K562 (cell line): Measurements from ENCODE around the gene MPI. TPM values are rescaled to one million over a fixed set of nuclear protein-coding genes. Genes with fewer than 3 reads are reported as not detected.

Source experiments
- ATAC-seq: fragments of 200-7000 bp; cut with Tn5 transposase; 3 replicates; pipeline ENCODE4 v1.9.1; 2020; ENCODE audit warnings: moderate library complexity
- BruUV-seq: library from RNA; stranded (reverse); fragments of 400-500 nt; replicated peaks from 2 replicates; lab custom pipeline; 2021; lab: Mats Ljungman, UMichigan
- CTCF ChIA-PET: fragments of 300-600 bp; formaldehyde crosslinking; extraction: SDS; loops from one replicate; lab custom pipeline; 2021; ENCODE audit warnings: low intra/inter-chr PET ratio; lab: Yijun Ruan, JAX
- POLR2A ChIA-PET: fragments of 300-600, 350-650 bp; sonication (Branson Sonifier 250); formaldehyde crosslinking; extraction: SDS; loops from one replicate; lab custom pipeline; 2021; ENCODE audit warnings: antibody characterized with exemption, inconsistent platforms; lab: Yijun Ruan, JAX
- DNase-seq, 4 experiments: peaks; one replicate each; pipeline versions ENCODE4 v3.0.0 to v3.0.0-alpha.2; 2011 to 2018; ENCODE audit warnings: low spot score in 3 of 4, mixed read lengths in 3 of 4; ENCODE audit errors: extremely low read depth in 1 of 4
- FAIRE-seq: peaks from 2 replicates; lab custom pipeline; 2011; peaks lifted over from hg19 to GRCh38; lab: Jason Lieb, UNC
- H2AFZ ChIP-seq: 2 replicates; pipeline ENCODE4 v1.6.0; 2011; ENCODE audit warnings: low read depth, low read length, control low read depth, inconsistent platforms
- H3K27ac ChIP-seq: fragments of 200-600 bp; 3 replicates; pipeline ENCODE4 v1.8.0; 2011; ENCODE audit warnings: low read depth, mild to moderate bottlenecking, control low read depth, inconsistent platforms, low read length, moderate library complexity, mixed read lengths; ENCODE audit errors: extremely low read depth
- H3K27me3 ChIP-seq, 2 experiments: fragments of 300-600 bp in 1 of 2; 2 replicates in 1 of 2; 3 replicates in 1 of 2; pipeline versions ENCODE4 v1.6.0 to v1.8.0; 2011; ENCODE audit warnings: inconsistent platforms in 2 of 2, low read length in 2 of 2, mild to moderate bottlenecking in 1 of 2, mixed read lengths in 1 of 2, moderate library complexity in 1 of 2; ENCODE audit not compliant: control insufficient read depth in 2 of 2, insufficient read depth in 2 of 2
- H3K36me3 ChIP-seq: fragments of 300-600 bp; 3 replicates; pipeline ENCODE4 v1.8.0; 2011; ENCODE audit warnings: mild to moderate bottlenecking, low read length, inconsistent platforms; ENCODE audit not compliant: control insufficient read depth, insufficient read depth
- H3K4me1 ChIP-seq, 2 experiments: fragments of 200-600 bp in 1 of 2; replicated peaks in 1 of 2; 2 replicates in 1 of 2; 3 replicates in 1 of 2; pipeline versions ENCODE4 v1.5.1 to v1.8.0; 2011; ENCODE audit warnings: inconsistent platforms in 2 of 2, low read length in 2 of 2, mild to moderate bottlenecking in 1 of 2, mixed read lengths in 1 of 2, moderate library complexity in 1 of 2; ENCODE audit not compliant: control insufficient read depth in 2 of 2, insufficient read depth in 2 of 2
- H3K4me2 ChIP-seq: 2 replicates; pipeline ENCODE4 v1.6.1; 2011; ENCODE audit warnings: low read length, control low read depth, inconsistent platforms, mixed read lengths; ENCODE audit not compliant: insufficient read depth
- H3K4me3 ChIP-seq: fragments of 200-600 bp; sonication (generic), shearing (Covaris generic); 2 replicates; pipeline ENCODE4 v1.5.1; 2016; ENCODE audit warnings: control low read depth, inconsistent platforms
- H3K79me2 ChIP-seq: fragments of 200-600 bp; 3 replicates; pipeline ENCODE4 v1.8.0; 2011; ENCODE audit warnings: low read length, inconsistent platforms; ENCODE audit not compliant: control insufficient read depth, insufficient read depth
- H3K9ac ChIP-seq, 2 experiments: 2 replicates each; pipeline versions ENCODE4 v1.6.0 to v1.6.1; 2011; ENCODE audit warnings: low read depth in 2 of 2, low read length in 2 of 2, control low read depth in 1 of 2, inconsistent platforms in 1 of 2, mild to moderate bottlenecking in 1 of 2, mixed read lengths in 1 of 2; ENCODE audit not compliant: insufficient read depth in 1 of 2
- H3K9me1 ChIP-seq: one replicate; pipeline ENCODE4 v1.6.0; 2011; ENCODE audit warnings: inconsistent platforms, mild to moderate bottlenecking, low read length, moderate library complexity; ENCODE audit not compliant: control insufficient read depth, insufficient read depth
- H3K9me3 ChIP-seq: replicated peaks from 2 replicates; pipeline ENCODE4 v1.5.1; 2011; ENCODE audit warnings: low read depth, low read length, inconsistent platforms; ENCODE audit not compliant: control insufficient read depth, insufficient read depth
- H4K20me1 ChIP-seq: replicated peaks from 2 replicates; pipeline ENCODE4 v1.6.1; 2011; ENCODE audit warnings: low read length, inconsistent platforms, mixed read lengths; ENCODE audit not compliant: control insufficient read depth, insufficient read depth
- CTCF ChIP-seq, 3 experiments: IDR thresholded peaks in 2 of 3; conservative IDR thresholded peaks in 1 of 3; 2 replicates each; pipeline ENCODE4 v1.5.1; 2011 to 2012; ENCODE audit warnings: low read length in 3 of 3, mild to moderate bottlenecking in 3 of 3, control low read depth in 2 of 3, improper control_type of control experiment in 1 of 3, inconsistent platforms in 1 of 3, low read depth in 1 of 3, mixed read lengths in 1 of 3, moderate library complexity in 1 of 3; ENCODE audit not compliant: insufficient read depth in 2 of 3
- GABPB2 ChIP-seq: fragments of 250-450 bp; sonication (Bioruptor Pico); conservative IDR thresholded peaks from 2 replicates; pipeline ENCODE4 v1.5.1; 2021; ENCODE audit warnings: mild to moderate bottlenecking
- HNRNPUL1 ChIP-seq: fragments of 200-400 bp; formaldehyde crosslinking; IDR thresholded peaks from 2 replicates; pipeline ENCODE4 v1.6.1; 2017; ENCODE audit warnings: low read length
- MYNN ChIP-seq, 2 experiments: sonication (generic); formaldehyde crosslinking in 1 of 2; IDR thresholded peaks; 2 replicates each; pipeline versions ENCODE4 v1.5.0 to v1.6.1; 2016 to 2020; ENCODE audit warnings: antibody characterized with exemption in 1 of 2, missing genetic modification reagents in 1 of 2
- RHOXF2B ChIP-seq: fragments of 250-450 bp; sonication (Bioruptor Pico); conservative IDR thresholded peaks from 2 replicates; pipeline ENCODE4 v1.5.1; 2021
- SETDB1 ChIP-seq: IDR thresholded peaks from one replicate; pipeline ENCODE4 v1.6.1; 2012; ENCODE audit warnings: low read length, control low read depth, inconsistent platforms
- TCF7L2 ChIP-seq: fragments of 150-350 bp; IDR thresholded peaks from 2 replicates; pipeline ENCODE4 v1.6.1; 2016; ENCODE audit warnings: low read depth, mild to moderate bottlenecking, low read length, moderate library complexity
- U2AF2 ChIP-seq: fragments of 200-400 bp; formaldehyde crosslinking; optimal IDR thresholded peaks from 2 replicates; pipeline ENCODE3; 2017; ENCODE audit warnings: low read depth, mild to moderate bottlenecking, low read length
- ZNF408 ChIP-seq: fragments of 250-450 bp; sonication (Bioruptor Pico); IDR thresholded peaks from 2 replicates; pipeline ENCODE4 v1.4.0; 2020; ENCODE audit warnings: low read depth, mild to moderate bottlenecking, moderate library complexity
- ZNF76 ChIP-seq: fragments of 250-450 bp; sonication (Bioruptor Pico); IDR thresholded peaks from 2 replicates; pipeline ENCODE4 v1.4.0; 2020; ENCODE audit warnings: mild to moderate bottlenecking, moderate library complexity, borderline replicate concordance
- WGBS: fragments of 100-300 bp; shearing (Covaris generic); methylation state at CpG from one replicate; pipeline ENCODE4 v1.1.6; 2016; ENCODE audit warnings: low coverage, mixed read lengths; ENCODE audit not compliant: insufficient coverage; ENCODE audit errors: missing lambda C conversion rate; 5-methylcytosine and 5-hydroxymethylcytosine counted together
- in situ Hi-C: fragments of 300-500 bp; cut with MboI; formaldehyde crosslinking; loops from 4 replicates; pipeline ENCODE4 v1.15.0; 2018; ENCODE audit warnings: inconsistent platforms, mixed read lengths
- intact Hi-C: fragments of 100-400 bp; cut with micrococcal nuclease; formaldehyde crosslinking; loops from 2 replicates; pipeline ENCODE4 v1.14.2; 2022
- polyA plus RNA-seq, 8 experiments: library from polyadenylated mRNA; depleted of rRNA in 4 of 8; stranded (reverse) in 5 of 8; unstranded in 3 of 8; fragments of >200 nt; fragmentation: Nextera tagmentation in 2 of 8; fragmentation: Illumina TruSeq in 1 of 8; extraction: Ambion mirVana in 2 of 8; extraction: Trizol in 1 of 8; gene quantifications; 2 replicates each; pipeline versions ENCODE4 v1.2.1 to v1.2.3, GENCODE V29; 2011 to 2014; ENCODE audit warnings: inconsistent platforms in 1 of 8, missing spikeins in 1 of 8
- total RNA-seq, 7 experiments: library from RNA; depleted of rRNA in 6 of 7; stranded (reverse); fragments of >200 nt in 6 of 7; fragmentation: Illumina TruSeq in 2 of 7; extraction: Trizol in 2 of 7; gene quantifications; 2 replicates each; pipeline versions ENCODE4 v1.2.1 to v1.2.3, GENCODE V29; 2011 to 2021; ENCODE audit warnings: low replicate concordance in 1 of 7
- TF ChIP-seq, protein P1 (sequence below), 2 experiments: fragments of 200-800 bp in 1 of 2; sonication (Bioruptor generic) in 1 of 2; sonication (generic) in 1 of 2; formaldehyde crosslinking in 1 of 2; IDR thresholded peaks in 1 of 2; conservative IDR thresholded peaks in 1 of 2; 2 replicates each; pipeline versions ENCODE4 v1.5.0 to v1.6.1; 2016 to 2020; ENCODE audit warnings: missing compliant biosample characterization in 1 of 2, missing genetic modification characterization in 1 of 2, missing genetic modification reagents in 1 of 2
- TF ChIP-seq, protein P2 (sequence below): fragments of 450-650 bp; formaldehyde crosslinking; IDR thresholded peaks from 2 replicates; pipeline ENCODE4 v1.4.0; 2020; ENCODE audit warnings: mild to moderate bottlenecking, moderate library complexity

MPI gene
- total and polyA plus RNA-seq, 9 of the 15 experiments (the other 6 are each of a cell fraction or from before 2014, with no cell fraction given): 30.7 to 105 (median 40.5) TPM

DNA sequence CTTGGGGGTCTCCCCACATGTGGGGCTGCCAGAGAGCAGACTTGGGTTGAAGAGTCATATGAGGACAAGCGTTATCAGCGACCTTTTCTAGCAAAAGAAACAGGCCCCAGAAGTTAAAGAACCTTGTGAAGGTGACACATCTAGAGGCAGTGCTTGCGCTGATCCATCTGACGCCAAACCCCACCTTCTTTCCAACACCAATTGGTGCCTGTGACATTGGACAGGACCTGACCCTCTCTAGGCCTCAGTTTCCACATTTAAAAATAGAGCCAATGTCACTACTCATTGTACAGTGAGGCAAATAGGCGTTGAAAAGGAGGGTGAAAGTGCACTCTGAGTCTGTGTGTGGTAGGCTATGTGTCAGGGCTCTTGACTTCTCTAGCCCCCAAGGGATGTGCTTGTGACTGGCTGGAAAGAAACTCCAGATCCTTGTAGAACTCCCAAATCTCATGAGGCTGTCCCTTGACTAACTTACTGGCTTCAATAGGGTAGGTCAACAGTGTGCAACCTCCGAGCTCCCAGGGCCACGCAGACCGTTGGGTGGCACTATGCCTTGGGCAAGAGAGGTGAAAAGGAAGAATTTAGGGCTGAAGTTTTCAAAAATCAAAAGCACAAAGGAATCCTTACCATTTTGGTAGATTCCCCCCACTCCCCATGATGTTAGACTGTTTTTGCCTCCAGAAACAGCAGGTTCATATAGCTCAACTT is 17.5 kb downstream of the MPI start (continued):
- TF ChIP-seq, protein P1, sequence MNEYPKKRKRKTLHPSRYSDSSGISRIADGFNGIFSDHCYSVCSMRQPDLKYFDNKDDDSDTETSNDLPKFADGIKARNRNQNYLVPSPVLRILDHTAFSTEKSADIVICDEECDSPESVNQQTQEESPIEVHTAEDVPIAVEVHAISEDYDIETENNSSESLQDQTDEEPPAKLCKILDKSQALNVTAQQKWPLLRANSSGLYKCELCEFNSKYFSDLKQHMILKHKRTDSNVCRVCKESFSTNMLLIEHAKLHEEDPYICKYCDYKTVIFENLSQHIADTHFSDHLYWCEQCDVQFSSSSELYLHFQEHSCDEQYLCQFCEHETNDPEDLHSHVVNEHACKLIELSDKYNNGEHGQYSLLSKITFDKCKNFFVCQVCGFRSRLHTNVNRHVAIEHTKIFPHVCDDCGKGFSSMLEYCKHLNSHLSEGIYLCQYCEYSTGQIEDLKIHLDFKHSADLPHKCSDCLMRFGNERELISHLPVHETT (CRISPR knock-in tag; conservative IDR thresholded peaks at IDR 0.05 in 1 of 2, IDR thresholded peaks at IDR 0.05 in 1 of 2): 0 out of 4 replicates have a peak, but pooled peaks of 1 of the 2 experiments have one; percentile 49
- TF ChIP-seq U2AF2 (no peak), ZNF76 (CRISPR knock-in tag) (no peak), HNRNPUL1 (no peak), MYNN (IDR thresholded peaks at IDR 0.05) (no peak), MYNN (CRISPR knock-in tag; IDR thresholded peaks at IDR 0.05) (no peak)

- no peak for FAIRE-seq
- no peak overlapping the region for H3K4me2 ChIP-seq
- intact Hi-C loops: loop anchor here (5.0 kb wide), 1 partner anchor 79 kb away; no protein-coding TSS in a partner anchor
Observed at GRCh38 chr15:74908635-74909034, 18.8 kb downstream of the MPI start.

More at GRCh38 chr15:74908635-74909034, 18.8 kb downstream of the MPI start:
- no peaks in the 10 kb centered on the region for H3K27me3 ChIP-seq
- no peak overlapping the region for H3K27ac ChIP-seq
- peaks cover 11 to 14% of the 10 kb centered on the region in 2 experiments; a peak in 4 of 5 replicates for H3K4me1 ChIP-seq
- H3K4me3 ChIP-seq: no peak overlapping the region
- 71% methylated on average over 4 of the region's 4 CpGs for WGBS
- no peaks in the 10 kb centered on the region for H3K9me3 ChIP-seq
- in situ Hi-C loops: no loop called here
- H3K9ac ChIP-seq: no peak overlapping the region
- CTCF ChIA-PET: no interaction called here
- peaks cover 36% of the 10 kb centered on the region for H3K36me3 ChIP-seq
- ATAC-seq (no peak), DNase-seq (no peak)
- no TSS peak for BruUV-seq
- no peaks in the 10 kb centered on the region for H3K9me1 ChIP-seq
- no peak for TF ChIP-seq GABPB2 (CRISPR knock-in tag)
- TF ChIP-seq RHOXF2B: no peak
- TF ChIP-seq TCF7L2: no peak
- no peak for TF ChIP-seq SETDB1
- no peak for TF ChIP-seq CTCF (IDR thresholded peaks at IDR 0.05 in 2 of 3, conservative IDR thresholded peaks at IDR 0.05 in 1 of 3; ENCODE audit: insufficient read depth in 2 of 3, low read depth in 1 of 3, low read length in 3 of 3)
- TF ChIP-seq, protein P2, sequence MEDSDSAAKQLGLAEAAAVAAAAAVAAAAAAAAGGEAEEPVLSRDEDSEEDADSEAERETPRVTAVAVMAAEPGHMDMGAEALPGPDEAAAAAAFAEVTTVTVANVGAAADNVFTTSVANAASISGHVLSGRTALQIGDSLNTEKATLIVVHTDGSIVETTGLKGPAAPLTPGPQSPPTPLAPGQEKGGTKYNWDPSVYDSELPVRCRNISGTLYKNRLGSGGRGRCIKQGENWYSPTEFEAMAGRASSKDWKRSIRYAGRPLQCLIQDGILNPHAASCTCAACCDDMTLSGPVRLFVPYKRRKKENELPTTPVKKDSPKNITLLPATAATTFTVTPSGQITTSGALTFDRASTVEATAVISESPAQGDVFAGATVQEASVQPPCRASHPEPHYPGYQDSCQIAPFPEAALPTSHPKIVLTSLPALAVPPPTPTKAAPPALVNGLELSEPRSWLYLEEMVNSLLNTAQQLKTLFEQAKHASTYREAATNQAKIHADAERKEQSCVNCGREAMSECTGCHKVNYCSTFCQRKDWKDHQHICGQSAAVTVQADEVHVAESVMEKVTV (CRISPR knock-in tag): no peak
- TF ChIP-seq ZNF408: no peak
- H4K20me1 ChIP-seq: no peaks in the 10 kb centered on the region
- H2AFZ ChIP-seq: no peak overlapping the region
- POLR2A ChIA-PET: interaction anchor here (0.6 to 3.8 kb wide), 5 partner anchors 9 to 311 kb away, joined by 3 to 29 read pairs (median 3); no protein-coding TSS in a partner anchor
- peaks cover 23% of the 10 kb centered on the region for H3K79me2 ChIP-seq
